Activated T-cell treated with anti-CD3 and anti-CD28 coated beads for 1 hour (primary cell): ENCODE results near the gene ARHGAP29.
A peak's percentile ranks its signal among the peaks of the same experiment; 100 is the strongest.

Experiments
- DNase-seq: peaks from one replicate; pipeline ENCODE4 v3.0.0-alpha.2; 2020; ENCODE audit warnings: low read depth

ARHGAP29 gene, protein sequence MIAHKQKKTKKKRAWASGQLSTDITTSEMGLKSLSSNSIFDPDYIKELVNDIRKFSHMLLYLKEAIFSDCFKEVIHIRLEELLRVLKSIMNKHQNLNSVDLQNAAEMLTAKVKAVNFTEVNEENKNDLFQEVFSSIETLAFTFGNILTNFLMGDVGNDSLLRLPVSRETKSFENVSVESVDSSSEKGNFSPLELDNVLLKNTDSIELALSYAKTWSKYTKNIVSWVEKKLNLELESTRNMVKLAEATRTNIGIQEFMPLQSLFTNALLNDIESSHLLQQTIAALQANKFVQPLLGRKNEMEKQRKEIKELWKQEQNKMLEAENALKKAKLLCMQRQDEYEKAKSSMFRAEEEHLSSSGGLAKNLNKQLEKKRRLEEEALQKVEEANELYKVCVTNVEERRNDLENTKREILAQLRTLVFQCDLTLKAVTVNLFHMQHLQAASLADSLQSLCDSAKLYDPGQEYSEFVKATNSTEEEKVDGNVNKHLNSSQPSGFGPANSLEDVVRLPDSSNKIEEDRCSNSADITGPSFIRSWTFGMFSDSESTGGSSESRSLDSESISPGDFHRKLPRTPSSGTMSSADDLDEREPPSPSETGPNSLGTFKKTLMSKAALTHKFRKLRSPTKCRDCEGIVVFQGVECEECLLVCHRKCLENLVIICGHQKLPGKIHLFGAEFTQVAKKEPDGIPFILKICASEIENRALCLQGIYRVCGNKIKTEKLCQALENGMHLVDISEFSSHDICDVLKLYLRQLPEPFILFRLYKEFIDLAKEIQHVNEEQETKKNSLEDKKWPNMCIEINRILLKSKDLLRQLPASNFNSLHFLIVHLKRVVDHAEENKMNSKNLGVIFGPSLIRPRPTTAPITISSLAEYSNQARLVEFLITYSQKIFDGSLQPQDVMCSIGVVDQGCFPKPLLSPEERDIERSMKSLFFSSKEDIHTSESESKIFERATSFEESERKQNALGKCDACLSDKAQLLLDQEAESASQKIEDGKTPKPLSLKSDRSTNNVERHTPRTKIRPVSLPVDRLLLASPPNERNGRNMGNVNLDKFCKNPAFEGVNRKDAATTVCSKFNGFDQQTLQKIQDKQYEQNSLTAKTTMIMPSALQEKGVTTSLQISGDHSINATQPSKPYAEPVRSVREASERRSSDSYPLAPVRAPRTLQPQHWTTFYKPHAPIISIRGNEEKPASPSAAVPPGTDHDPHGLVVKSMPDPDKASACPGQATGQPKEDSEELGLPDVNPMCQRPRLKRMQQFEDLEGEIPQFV

DNA sequence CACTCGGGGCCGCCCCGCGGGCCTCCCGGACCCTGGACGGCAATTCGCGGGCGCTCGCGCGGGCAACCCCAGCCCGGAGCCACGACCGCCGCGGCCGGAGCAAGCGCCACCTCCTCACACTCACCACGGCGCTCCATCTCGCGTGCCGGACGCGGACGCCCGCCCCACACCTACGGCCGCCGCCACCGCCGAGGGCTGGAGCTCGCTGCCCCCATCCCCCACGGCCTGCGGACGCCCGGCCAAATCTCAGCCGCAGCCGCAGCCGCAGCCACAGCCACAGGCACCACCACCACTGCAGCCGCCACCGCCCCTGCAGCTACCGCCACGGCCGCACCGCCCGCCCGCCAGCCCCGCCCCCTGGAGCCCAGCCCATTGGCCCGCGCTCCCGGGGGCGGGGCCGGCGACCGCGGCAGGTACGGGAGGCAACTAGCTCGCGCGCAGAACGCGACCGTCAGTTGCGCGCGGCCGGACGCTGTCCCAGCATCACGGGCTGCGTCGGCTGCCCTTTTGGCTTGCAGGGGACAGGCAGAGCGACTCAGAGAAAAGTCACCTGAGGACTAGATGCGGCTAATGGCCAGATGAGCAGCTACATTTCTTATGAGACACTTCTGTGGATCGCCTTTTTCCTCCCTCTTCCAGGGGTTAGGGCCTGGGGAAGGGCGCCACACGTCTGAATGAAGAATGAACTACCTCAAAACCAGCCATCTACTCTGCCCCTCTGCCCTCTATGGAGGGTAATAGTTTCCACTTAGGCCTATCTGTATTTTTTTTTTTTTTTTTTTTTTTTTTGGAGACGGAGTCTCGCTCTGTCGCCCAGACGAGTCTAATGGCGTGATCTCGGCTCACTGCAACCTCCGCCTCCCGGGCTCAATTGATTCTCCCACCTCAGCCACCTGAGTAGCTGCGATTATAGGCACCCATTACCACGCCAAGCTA lies at the start of gene ARHGAP29:
ARHGAP29 (minus strand) TSS at position 294 of the 936 bp plus-strand sequence. CDS start 5,973 bp downstream, outside the sequence.
- peak; percentile 5 for DNase-seq

DNA sequence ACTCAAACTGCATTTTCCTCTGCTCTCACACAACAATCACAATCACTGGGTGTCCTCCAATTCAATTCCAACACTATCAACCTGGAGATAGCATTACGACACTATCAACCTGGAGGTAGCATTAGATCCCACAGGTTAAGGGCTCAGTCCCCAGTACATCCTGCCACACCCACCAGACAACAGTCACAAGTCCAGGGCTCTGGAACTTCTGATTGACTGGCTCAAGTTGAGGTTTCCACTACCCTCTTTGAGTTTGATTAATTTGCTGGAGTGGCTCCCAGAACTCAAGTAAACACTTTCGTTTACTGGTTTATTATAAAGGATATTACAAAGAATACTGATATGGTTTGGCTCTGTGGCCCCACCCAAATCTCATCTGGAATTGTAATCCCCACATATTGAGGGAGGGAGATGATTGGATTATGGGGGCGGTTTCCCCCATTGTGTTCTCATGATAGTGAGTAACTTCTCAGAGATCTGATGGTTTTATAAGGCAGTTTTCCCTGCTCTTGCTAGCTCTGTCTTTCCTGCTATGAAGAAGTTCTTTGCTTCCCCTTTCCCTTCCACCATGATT lies 49.6 kb upstream of the ARHGAP29 start:
- DNase-seq, result no peak

DNA sequence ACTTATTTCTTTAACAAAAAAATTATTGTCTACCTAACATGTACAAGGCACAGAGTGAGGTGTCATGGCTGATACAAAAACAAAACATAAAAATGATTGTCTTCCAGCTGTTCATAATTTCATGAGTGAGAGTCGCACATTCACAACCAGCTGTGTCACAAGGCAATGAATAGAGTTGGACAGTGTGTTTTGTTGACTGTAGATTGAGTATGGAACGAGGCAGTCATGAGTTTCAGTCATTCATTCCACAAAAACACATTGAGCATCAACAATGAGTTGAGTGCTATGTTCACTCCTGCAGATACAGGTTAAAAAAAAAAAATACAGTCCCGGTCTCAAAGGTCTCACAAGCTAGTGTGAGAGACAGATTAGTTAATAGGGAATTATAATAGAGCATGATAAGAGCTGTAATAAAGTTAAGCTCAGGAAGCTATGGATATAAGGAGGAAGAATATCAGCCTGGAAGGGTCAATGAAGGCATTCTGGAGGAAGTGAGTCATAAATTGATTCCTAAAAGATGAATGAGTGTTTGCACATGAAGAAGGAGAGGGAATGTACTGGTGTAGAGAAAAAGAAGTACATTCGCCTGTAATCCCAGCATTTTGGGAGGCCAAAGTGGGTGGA lies 47.8 kb upstream of the ARHGAP29 start:
- no peak for DNase-seq

DNA sequence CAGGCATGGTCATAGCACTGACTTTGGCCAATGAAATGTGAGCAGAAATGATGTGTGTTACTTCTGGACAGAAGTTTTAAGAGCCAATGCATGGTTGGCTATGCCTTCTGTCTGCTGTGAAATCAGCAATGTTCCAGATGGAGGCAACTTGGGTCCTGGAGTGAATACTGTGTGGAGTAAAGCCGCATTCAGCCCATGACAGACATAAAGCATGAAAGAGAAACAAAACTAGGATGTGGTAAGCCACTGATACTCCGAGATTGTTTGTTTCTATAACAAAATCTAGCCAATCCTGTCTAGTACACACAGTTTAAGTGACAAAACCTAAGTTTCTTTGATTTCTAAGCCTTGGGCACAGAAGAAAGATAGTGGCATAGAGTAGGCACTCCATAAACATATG lies 47.1 kb upstream of the ARHGAP29 start:
- no peak for DNase-seq

DNA sequence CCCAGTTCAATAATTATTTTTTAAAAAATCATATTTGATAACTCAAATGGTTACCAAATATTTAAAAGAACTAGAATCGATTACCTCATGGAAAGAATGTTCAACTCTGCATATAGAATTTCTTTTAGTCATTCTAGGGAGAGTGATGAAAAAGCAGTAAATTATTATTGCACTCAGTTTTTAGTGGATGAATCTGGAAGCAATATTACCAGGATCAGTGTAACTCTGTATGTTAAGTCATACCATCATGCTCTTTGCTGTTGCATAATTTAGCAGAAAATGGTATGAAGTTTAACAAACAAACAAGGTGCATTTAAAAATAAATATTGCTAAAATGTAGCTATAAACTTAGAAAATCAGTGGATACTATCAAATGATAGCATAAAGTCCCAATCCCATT lies 46.1 kb upstream of the ARHGAP29 start:
- DNase-seq, result no peak

DNA sequence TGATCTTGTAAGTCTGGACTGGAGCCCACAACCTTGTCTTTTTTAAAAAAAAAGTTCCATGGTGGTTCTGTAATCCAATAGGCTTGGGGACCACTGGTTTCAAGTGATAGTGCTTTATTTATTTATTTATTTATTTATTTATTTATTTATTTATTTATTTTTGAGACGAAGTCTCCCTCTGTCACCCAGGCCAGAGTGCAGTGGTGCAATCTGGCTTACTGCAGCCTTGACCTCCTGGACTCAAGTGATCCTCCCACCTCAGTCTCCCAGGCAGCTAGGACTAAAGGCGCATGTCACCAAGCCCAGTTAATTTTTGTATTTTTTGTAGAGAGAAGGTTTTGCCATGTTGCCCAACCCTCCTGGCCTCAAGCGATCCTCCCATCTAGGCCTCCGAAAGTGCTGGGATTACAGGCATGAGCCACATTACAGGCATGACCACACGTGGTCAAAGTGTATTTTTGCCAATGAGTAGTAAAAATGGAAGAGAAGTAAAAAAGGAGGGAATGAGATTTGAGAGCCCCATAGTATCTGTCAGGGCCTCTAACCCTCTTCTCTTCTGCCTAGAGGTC lies 44.8 kb upstream of the ARHGAP29 start:
- DNase-seq, result no peak

DNA sequence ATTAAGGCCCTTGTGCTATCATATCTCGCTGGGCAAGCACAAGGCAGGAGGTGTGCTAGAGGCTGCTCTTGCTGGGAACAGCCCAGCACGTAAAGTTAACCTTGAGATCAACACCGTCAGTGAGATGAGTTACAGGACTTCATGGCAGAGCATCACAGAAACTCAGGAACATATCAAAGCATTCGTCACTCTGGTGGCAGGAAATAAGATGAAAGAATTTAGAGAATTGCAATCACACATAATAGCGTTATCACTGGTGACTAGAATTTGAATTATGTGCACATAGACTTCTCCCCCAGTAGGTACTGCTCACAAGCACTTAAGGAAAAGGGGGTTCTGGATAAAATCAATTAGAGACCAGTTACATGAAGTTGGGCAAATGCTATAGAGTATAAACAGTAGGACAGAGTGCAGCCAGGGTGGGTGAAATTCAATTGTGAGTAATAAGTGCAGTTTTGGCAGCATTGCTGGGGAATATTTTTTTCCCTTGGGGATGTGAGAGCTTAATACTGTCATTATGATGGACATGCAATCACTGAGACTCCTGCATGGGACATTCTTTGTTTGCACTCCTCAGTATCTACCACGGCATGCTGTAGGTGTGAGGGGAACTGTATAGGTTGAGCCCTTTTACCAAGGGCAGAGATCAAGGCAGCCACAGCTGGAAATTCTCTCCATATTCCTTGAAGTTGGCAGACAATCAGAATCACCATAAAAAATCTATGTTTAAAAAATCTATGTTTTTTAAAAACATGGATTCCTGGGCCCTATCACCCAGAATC lies 44.2 kb upstream of the ARHGAP29 start:
- DNase-seq, result no peak

DNA sequence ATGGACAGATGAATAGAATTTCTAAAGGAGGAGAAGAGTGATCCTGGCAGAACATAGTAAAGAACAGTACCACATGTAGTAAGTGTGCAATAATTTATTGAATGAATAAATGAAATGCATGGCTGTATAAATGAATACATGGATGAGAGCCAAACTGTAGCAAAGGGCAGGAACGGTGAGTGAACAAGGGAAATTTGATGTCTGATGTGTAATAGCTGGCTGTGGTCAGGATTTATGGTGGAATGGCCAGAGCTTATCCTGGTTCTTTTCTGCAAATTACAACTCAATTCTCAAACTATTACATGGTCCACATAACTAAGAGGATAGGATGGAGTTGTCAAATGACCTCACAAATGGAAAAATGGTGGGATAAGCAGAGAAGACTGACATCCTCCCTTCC lies 43.2 kb upstream of the ARHGAP29 start:
- DNase-seq, result no peak

DNA sequence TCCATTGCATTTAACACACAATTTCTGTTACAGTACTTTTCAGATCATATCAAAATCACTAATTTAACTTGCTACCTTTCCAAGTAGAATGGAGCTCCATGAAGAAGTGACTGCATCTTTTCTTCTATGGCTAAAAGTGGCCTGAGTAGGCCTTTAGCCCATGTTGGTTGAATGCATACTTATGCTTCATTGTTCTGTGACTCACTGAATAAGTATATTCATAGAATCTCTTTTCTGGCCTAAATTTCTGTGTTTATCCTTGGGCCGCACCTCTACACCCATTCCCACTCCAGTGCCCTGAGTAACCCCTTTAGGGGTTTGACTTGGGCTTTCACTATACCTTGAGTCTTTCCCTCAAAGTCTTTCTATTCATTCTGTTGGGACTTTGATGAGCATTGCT lies 42.1 kb upstream of the ARHGAP29 start:
- DNase-seq, result no peak

DNA sequence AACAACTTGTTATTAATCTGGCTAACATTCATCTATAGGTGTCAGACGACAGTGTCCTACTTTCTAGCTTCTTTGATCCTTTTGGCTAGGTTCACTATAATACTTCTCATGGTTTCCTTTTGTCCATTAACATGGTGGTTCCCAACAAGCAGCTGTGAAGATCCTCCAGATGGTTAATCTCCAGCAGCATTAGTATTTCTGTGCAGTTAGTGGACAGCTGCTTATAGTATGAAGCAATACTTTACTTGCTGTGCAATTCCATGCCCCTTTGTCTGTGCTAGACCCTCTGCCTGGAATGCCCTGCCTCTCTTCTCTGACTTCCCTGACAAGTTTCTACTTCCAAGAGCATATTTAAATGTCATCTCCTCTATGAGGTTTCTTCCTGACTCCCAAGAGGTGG lies 41.7 kb upstream of the ARHGAP29 start:
- no peak for DNase-seq

DNA sequence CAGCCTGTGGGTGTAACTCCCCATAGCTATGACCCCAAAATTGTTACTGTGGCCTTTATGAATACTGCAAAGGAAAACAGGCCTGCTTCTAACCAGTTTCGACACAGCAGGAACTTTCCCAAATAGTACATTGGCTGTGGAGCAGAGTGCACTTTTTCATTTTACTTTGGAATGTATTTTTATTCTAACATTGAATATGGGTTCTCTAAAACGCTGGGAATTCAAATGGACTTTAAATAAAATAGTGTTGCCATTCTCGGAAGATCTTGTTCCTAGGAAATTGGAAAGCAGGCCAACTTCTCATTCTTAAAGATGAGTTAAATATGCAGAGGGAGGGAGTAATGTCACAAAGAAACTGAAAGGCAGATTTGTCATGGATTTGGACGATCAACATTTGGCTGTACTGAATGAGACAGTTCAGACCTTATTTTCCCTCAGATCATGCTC lies 39.6 kb upstream of the ARHGAP29 start:
- DNase-seq, result no peak

DNA sequence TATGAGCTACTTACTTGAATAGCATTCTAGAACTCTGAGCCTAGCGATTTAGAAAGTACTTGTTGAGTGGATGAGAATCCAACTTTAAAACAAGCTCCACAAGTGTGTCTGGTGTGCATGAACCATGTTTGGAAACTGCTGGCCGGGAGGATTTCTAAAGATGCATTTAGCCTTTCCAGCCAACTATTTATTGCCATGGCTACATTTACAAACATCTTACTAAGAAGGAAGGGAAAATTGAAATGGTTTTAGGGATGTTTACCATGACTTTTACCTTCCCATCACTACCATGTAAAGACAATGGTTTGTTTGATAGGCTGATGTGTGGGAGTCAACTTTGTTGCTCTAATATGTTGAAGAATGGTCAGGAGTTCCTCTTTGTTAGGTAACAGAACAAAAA lies 37.7 kb upstream of the ARHGAP29 start:
- no peak for DNase-seq

DNA sequence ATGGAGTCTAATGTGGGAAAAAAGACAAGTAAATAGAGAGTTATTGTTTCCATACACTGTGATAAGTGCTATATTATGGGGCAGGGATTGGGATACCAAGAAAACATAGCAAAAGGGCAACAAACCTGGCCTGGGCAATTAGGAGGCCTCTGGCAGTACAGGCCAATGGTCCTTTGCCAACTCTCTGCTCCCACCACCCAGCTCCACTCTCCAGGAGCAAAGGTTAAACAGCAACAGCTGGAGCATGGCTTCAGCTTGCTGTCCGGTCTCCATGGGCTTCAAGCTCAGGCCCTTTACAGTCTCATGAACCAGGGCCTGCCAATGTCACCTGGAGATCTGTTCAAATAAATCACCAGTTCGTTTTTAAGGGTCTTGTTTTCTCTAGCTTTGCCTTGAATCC lies 37.2 kb upstream of the ARHGAP29 start:
- no peak for DNase-seq

DNA sequence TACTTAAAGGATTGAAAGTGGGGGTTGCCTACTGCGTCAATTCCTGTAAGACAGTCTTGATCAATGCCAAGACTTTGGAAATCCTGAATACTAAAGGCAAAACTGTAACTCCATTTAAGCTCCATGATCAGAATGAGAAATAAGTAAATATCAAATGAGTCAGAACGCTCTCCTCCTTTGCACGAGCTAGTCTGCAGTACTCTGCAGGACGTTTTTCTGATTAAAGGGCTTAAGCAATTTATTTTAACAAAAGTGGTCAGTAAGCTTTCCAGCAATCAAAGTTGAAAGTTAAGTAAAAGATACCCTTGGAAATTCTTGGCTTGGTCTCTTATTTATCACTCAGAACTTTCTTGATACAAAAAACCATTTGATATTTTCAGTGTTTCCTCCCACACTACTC lies 35.7 kb upstream of the ARHGAP29 start:
- DNase-seq, result no peak

DNA sequence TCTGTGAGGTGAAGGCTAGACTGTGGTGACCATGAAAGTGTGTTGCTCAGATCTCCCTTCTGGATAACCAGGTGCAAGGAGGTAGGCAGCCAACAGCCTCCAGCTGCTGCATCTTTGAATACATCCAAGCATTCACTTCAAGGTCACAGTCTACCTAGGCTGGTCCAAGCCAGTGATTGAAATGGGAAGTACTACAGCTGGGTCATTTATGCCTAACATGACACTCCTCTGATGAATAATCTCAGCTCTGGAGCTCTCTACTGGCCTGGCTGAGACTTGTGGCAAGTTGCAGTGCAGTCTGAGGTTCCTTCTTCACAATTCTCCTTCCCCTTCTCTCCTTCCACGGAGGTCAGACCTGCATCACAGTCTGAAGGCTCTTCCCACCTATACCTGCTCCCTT lies 35.0 kb upstream of the ARHGAP29 start:
- DNase-seq, result no peak

DNA sequence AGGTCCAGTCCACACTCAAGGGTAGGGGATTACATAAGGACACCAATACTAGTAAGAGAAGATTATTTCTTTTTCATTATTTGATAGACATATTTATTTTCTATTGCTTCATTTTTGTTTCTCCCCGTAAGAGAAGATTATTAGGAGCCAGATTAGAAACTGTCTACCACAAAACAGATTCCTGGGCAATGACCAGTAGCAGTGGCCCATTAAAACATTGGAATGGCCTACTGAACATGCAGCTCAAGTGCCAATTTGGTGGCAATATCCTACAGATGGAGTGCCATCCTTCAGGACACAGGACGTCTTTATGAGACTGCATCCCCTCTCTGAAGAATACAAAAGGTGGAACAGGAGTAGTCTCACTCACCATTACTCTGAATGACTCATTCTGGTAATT lies 34.0 kb upstream of the ARHGAP29 start:
- DNase-seq, result no peak

DNA sequence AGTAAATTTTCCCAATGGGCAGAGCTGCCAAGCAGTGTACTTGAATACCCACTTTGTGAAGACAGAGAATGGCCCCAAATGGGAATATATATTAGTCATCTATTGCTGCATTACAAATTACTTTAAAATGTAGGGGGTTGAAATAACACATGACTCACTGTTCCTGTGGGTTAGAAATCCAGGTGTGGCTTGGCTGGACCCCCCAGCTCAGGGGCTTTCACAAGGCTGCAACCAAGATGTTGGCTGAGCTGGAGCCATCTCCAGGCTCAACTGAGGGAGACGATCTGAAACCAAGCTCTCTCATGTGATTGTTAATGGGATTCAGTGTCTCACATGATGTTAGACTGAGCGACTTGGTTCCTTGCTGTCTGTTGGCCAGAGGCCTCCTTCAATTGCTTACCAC lies 33.4 kb upstream of the ARHGAP29 start:
- DNase-seq, result no peak

DNA sequence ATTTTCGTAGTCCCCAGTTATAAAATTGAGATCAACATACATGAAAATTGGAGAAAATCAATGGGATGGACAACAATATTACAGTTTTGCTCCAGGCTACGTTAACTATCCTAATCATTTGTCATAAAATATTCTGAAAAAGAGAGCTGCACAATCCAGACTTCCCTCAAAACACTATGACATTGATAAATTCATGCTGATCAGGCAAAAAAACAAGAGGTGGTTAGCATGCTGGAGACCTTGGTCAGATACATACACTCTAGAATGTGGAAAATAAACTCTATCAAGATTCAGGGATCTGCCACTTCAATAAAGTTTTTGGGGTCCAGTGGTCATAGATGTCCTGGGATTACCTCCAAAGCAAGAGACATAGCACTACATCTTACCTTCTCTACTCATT lies 32.5 kb upstream of the ARHGAP29 start:
- DNase-seq, result no peak

DNA sequence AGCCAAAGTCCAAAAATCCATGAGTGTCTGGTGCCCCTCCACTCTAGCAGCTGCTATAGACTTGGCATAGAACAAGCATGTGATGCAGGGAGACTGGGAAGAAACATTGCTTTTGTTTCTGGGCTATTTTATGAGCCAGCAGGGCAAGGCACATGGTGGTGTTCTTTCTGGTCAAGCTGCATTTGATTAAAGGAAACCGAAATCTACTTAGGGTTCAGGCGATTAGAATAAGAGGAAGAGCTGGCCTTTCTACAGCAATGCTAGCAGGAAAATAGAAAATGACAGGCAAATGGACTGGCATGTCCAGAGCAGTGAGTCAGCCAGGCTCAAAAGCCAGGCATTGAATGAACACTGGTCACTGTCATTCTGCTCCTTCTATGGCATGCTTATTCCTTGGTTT lies 28.5 kb upstream of the ARHGAP29 start:
- no peak for DNase-seq
